ENCODE results near the gene AP1AR. TPM values are rescaled to one million over a fixed set of nuclear protein-coding genes. Genes with fewer than 3 reads are reported as not detected.

AP1AR gene
- total and polyA plus RNA-seq, 2 of the 4 experiments (the other 2 are of a cell fraction): 4.0 to 4.7 TPM

DNA sequence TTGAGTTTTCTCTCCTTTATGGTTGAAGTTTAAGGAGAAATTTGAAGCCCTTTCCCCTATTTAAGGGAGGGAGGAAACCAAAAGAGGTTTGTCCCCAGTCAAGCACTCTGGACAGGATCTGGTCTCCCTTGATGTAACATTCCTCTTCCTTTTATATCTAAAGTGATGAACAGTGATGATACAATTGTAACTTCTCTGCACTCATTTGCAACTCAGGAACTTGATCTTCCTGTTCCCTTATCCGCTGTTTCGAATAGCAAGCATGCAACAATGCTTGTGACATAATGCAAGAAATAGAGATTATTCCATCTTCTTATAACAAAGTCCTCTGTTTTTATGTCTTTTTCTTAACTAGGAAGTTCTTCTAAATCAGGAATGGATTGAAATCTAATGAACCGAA, 83.9 kb downstream of the AP1AR start:
- Histone ChIP-seq H3K56ac (ENCODE audit: extremely low read depth, insufficient read depth, low read length) (no peak overlapping the region), H3K18ac (ENCODE audit: low read depth, low read length) (no peak overlapping the region), H3K4me1 (ENCODE audit: control insufficient read depth, insufficient read depth, low read length) (no peaks in the 10 kb centered on the region), H3K4me2 (ENCODE audit: low read depth, low read length) (no peak overlapping the region), H3K9me1 (ENCODE audit: insufficient read depth, low read length) (0 out of 2 replicates have a peak, but pooled peaks cover 5% of the 10 kb centered on the region), H2BK120ac (ENCODE audit: low read depth, low read length) (no peak overlapping the region), H2BK20ac (ENCODE audit: low read depth, low read length) (no peak overlapping the region), H4K5ac (ENCODE audit: low read depth, low read length) (no peak overlapping the region), H4K20me1 (ENCODE audit: insufficient read depth, low read length) (no peaks in the 10 kb centered on the region), H3K4me3 (ENCODE audit: insufficient read depth, low read depth, low read length) (no peak overlapping the region), H3K9ac (ENCODE audit: low read depth, low read length) (no peak overlapping the region), H3K9me3 (ENCODE audit: control insufficient read depth, insufficient read depth, low read length) (no peaks in the 10 kb centered on the region), H2BK15ac (ENCODE audit: low read depth, low read length) (no peak overlapping the region), H3K4ac (ENCODE audit: low read depth, low read length) (no peak overlapping the region), H4K8ac (ENCODE audit: low read depth in 2 of 2, low read length in 2 of 2) (no peak overlapping the region), H3K23ac (ENCODE audit: low read depth, low read length) (no peak overlapping the region), H3K14ac (replicated peaks; ENCODE audit: low read depth, low read length) (no peak overlapping the region), H3K27me3 (ENCODE audit: control insufficient read depth, insufficient read depth, low read length) (no peaks in the 10 kb centered on the region), H3K79me1 (ENCODE audit: low read depth in 1 of 2, low read length in 2 of 2) (peaks cover 0 to 2% of the 10 kb centered on the region in 2 experiments; a peak in 1 of 4 replicates), H4K91ac (ENCODE audit: insufficient read depth, low read depth, low read length) (no peak overlapping the region), H2AK9ac (replicated peaks; ENCODE audit: low read depth, low read length, poor library complexity) (no peak overlapping the region), H3K27ac (ENCODE audit: insufficient read depth, low read length) (no peak overlapping the region), H2AFZ (replicated peaks; ENCODE audit: low read length, poor library complexity) (no peak overlapping the region), H2AK5ac (ENCODE audit: low read depth, low read length) (no peak overlapping the region), H2BK5ac (ENCODE audit: low read depth, low read length, poor library complexity, severe bottlenecking) (no peak overlapping the region), H3K36me3 (ENCODE audit: control insufficient read depth, insufficient read depth, low read length) (peaks cover 2% of the 10 kb centered on the region; the same call in 1 of the 2 replicates)
- in situ Hi-C loops (cut with MboI; ENCODE audit: low sequenced_read_pairs) (no loop called here), dilution Hi-C loops (cut with HindIII; ENCODE audit: low sequenced_read_pairs, unreplicated experiment) (no loop called here), intact Hi-C loops (cut with micrococcal nuclease) (no loop called here)
- ATAC-seq (ENCODE audit: low read depth) (no peak), DNase-seq (no peak)
- ChIA-PET POLR2A (ENCODE audit: unreplicated experiment) (no interaction called here), CTCF (no interaction called here)
- WGBS, 2 experiments (ENCODE audit: extremely low coverage in 2 of 2, insufficient read length in 1 of 2): no CpG with 5 or more reads among the region's 3 CpGs
- TF ChIP-seq CHD1 (IDR thresholded peaks at IDR 0.05; ENCODE audit: low read depth, low read length) (no peak), SMC3 (IDR thresholded peaks at IDR 0.05; ENCODE audit: low read depth, low read length) (no peak), RFX5 (IDR thresholded peaks at IDR 0.05; ENCODE audit: low read depth, low read length) (no peak), RCOR1 (IDR thresholded peaks at IDR 0.05; ENCODE audit: insufficient replicate concordance, low read length) (no peak), MXI1 (IDR thresholded peaks at IDR 0.05; ENCODE audit: borderline replicate concordance, low read depth, low read length) (no peak), NFE2L2 (IDR thresholded peaks at IDR 0.05; ENCODE audit: low read depth, low read length) (no peak), RAD21 (IDR thresholded peaks at IDR 0.05; ENCODE audit: low read length) (no peak)
- TF ChIP-seq, protein P1, sequence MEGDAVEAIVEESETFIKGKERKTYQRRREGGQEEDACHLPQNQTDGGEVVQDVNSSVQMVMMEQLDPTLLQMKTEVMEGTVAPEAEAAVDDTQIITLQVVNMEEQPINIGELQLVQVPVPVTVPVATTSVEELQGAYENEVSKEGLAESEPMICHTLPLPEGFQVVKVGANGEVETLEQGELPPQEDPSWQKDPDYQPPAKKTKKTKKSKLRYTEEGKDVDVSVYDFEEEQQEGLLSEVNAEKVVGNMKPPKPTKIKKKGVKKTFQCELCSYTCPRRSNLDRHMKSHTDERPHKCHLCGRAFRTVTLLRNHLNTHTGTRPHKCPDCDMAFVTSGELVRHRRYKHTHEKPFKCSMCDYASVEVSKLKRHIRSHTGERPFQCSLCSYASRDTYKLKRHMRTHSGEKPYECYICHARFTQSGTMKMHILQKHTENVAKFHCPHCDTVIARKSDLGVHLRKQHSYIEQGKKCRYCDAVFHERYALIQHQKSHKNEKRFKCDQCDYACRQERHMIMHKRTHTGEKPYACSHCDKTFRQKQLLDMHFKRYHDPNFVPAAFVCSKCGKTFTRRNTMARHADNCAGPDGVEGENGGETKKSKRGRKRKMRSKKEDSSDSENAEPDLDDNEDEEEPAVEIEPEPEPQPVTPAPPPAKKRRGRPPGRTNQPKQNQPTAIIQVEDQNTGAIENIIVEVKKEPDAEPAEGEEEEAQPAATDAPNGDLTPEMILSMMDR (conservative IDR thresholded peaks at IDR 0.05; ENCODE audit: low read depth, low read length): no peak
- TF ChIP-seq, protein P2, sequence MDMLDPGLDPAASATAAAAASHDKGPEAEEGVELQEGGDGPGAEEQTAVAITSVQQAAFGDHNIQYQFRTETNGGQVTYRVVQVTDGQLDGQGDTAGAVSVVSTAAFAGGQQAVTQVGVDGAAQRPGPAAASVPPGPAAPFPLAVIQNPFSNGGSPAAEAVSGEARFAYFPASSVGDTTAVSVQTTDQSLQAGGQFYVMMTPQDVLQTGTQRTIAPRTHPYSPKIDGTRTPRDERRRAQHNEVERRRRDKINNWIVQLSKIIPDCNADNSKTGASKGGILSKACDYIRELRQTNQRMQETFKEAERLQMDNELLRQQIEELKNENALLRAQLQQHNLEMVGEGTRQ (IDR thresholded peaks at IDR 0.05; ENCODE audit: low read depth, low read length): no peak
- TF ChIP-seq, protein P3, sequence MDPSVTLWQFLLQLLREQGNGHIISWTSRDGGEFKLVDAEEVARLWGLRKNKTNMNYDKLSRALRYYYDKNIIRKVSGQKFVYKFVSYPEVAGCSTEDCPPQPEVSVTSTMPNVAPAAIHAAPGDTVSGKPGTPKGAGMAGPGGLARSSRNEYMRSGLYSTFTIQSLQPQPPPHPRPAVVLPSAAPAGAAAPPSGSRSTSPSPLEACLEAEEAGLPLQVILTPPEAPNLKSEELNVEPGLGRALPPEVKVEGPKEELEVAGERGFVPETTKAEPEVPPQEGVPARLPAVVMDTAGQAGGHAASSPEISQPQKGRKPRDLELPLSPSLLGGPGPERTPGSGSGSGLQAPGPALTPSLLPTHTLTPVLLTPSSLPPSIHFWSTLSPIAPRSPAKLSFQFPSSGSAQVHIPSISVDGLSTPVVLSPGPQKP (IDR thresholded peaks at IDR 0.05; ENCODE audit: borderline replicate concordance, low read depth, low read length): no peak
- BruUV-seq (replicated peaks): no TSS peak

Measured in IMR-90 (cell line).